Stomach (tissue), 4 donors: ENCODE data around the gene CACNA1E.

Source experiments
- CTCF ChIP-seq, 7 experiments: fragments of 450-650 bp in 4 of 7; fragments of 200-600 bp in 3 of 7; sonication (generic) in 3 of 7; IDR thresholded peaks; one replicate each; pipeline ENCODE4 v1.5.1; 2016 to 2019; ENCODE audit warnings: antibody characterized with exemption in 7 of 7, control low read depth in 2 of 7, mild to moderate bottlenecking in 1 of 7
- EP300 ChIP-seq: sonication (generic); formaldehyde crosslinking; IDR thresholded peaks from one replicate; pipeline ENCODE4 v1.6.1; 2017; ENCODE audit warnings: antibody characterized with exemption
- POLR2A ChIP-seq, 4 donors: fragments of 450-650 bp; IDR thresholded peaks; one replicate each; pipeline ENCODE4 v1.6.1; 2016; ENCODE audit warnings: antibody characterized with exemption in 4 of 4, control low read depth in 2 of 4, mild to moderate bottlenecking in 1 of 4, moderate library complexity in 1 of 4
- POLR2AphosphoS5 ChIP-seq, 3 donors: sonication (generic); formaldehyde crosslinking; IDR thresholded peaks; one replicate each; pipeline ENCODE4 v1.6.1; 2016; ENCODE audit warnings: antibody characterized with exemption in 3 of 3

GRCh38 chr1:181798191-181798926 lies 315.0 kb downstream of the CACNA1E start:
- TF ChIP-seq CTCF (IDR thresholded peaks at IDR 0.05) (no peak), EP300 (no peak), POLR2AphosphoS5 (IDR thresholded peaks at IDR 0.05) (no peak), POLR2A (IDR thresholded peaks at IDR 0.05) (no peak)
